Calu3 (cell line): ENCODE results near the gene OVCH2. TPM values are rescaled to one million over a fixed set of nuclear protein-coding genes. Genes with fewer than 3 reads are reported as not detected.

Source experiments
- BruUV-seq: library from RNA; stranded (reverse); fragments of 400-500 nt; replicated peaks from 2 replicates; lab custom pipeline; 2021; lab: Mats Ljungman, UMichigan
- CTCF ChIA-PET: fragments of 300-600 bp; sonication (Branson Sonifier 250); formaldehyde crosslinking; loops from one replicate; lab custom pipeline; 2022; ENCODE audit warnings: antibody characterized with exemption; lab: Charles Lee
- DNase-seq: peaks from one replicate; pipeline ENCODE4 v3.0.0; 2022
- H3K27ac Mint-ChIP-seq: one replicate; pipeline ENCODE4 v1.8.0; 2022; ENCODE audit warnings: mixed read lengths; ENCODE audit not compliant: unreplicated experiment
- H3K27me3 Mint-ChIP-seq: one replicate; pipeline ENCODE4 v1.8.0; 2022; ENCODE audit warnings: mixed read lengths; ENCODE audit not compliant: unreplicated experiment
- H3K36me3 Mint-ChIP-seq: one replicate; pipeline ENCODE4 v1.8.0; 2022; ENCODE audit warnings: mild to moderate bottlenecking, moderate library complexity, mixed read lengths; ENCODE audit not compliant: insufficient read depth, unreplicated experiment
- H3K4me1 Mint-ChIP-seq: one replicate; pipeline ENCODE4 v1.8.0; 2022; ENCODE audit warnings: mild to moderate bottlenecking, low read depth, mixed read lengths; ENCODE audit not compliant: unreplicated experiment
- H3K4me3 Mint-ChIP-seq: one replicate; pipeline ENCODE4 v1.8.0; 2022; ENCODE audit warnings: mild to moderate bottlenecking, low read depth, moderate library complexity, mixed read lengths; ENCODE audit not compliant: unreplicated experiment
- H3K9me3 Mint-ChIP-seq: one replicate; pipeline ENCODE4 v1.8.0; 2022; ENCODE audit warnings: low read depth, mixed read lengths; ENCODE audit not compliant: unreplicated experiment
- intact Hi-C: fragments of 100-400 bp; cut with micrococcal nuclease; formaldehyde crosslinking; loops from one replicate; pipeline ENCODE4 v1.10.0; 2022; ENCODE audit not compliant: unreplicated experiment
- total RNA-seq: library from RNA; stranded (reverse); gene quantifications from 2 replicates; pipeline ENCODE4 v1.2.3, GENCODE V29; 2022
- TF ChIP-seq, protein P1 (sequence below): fragments of 200-600 bp; IDR thresholded peaks from one replicate; pipeline ENCODE4 v1.8.0; 2022; ENCODE audit warnings: antibody characterized with exemption; ENCODE audit not compliant: unreplicated experiment

The OVCH2 gene
- total RNA-seq, 1 experiment from 2014 or later, result not detected

DNA sequence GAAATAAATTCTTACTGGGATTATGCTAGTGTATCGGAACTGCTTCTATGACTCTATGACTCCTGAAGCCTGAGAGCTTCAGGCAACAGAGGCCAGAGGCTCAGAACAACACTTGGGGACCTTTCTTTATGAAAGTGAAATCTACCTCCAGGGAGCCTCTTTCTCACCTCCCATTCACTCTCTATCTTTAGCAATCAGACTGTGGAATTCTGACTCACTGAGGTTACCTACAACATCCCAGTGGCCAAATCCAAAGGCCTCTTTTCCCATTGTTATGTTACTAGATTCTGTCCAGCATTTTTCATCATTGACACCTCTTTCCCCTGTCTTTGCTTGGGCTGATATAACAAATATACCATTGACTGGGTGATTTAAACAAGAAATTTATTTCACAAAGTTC is 18.9 kb downstream of the OVCH2 start:
- intact Hi-C loops, result no loop called here
- H3K9me3 Mint-ChIP-seq, result no peaks in the 10 kb centered on the region
- no peaks in the 10 kb centered on the region for H3K36me3 Mint-ChIP-seq
- TF ChIP-seq, protein P1, sequence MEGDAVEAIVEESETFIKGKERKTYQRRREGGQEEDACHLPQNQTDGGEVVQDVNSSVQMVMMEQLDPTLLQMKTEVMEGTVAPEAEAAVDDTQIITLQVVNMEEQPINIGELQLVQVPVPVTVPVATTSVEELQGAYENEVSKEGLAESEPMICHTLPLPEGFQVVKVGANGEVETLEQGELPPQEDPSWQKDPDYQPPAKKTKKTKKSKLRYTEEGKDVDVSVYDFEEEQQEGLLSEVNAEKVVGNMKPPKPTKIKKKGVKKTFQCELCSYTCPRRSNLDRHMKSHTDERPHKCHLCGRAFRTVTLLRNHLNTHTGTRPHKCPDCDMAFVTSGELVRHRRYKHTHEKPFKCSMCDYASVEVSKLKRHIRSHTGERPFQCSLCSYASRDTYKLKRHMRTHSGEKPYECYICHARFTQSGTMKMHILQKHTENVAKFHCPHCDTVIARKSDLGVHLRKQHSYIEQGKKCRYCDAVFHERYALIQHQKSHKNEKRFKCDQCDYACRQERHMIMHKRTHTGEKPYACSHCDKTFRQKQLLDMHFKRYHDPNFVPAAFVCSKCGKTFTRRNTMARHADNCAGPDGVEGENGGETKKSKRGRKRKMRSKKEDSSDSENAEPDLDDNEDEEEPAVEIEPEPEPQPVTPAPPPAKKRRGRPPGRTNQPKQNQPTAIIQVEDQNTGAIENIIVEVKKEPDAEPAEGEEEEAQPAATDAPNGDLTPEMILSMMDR, result no peak
- H3K4me1 Mint-ChIP-seq, result peaks cover 7% of the 10 kb centered on the region
- H3K27me3 Mint-ChIP-seq, result peaks cover 15% of the 10 kb centered on the region
- no peak overlapping the region for H3K27ac Mint-ChIP-seq
- DNase-seq, result no peak
- BruUV-seq, result no TSS peak
- CTCF ChIA-PET, result no interaction called here
- H3K4me3 Mint-ChIP-seq, result no peak overlapping the region

DNA sequence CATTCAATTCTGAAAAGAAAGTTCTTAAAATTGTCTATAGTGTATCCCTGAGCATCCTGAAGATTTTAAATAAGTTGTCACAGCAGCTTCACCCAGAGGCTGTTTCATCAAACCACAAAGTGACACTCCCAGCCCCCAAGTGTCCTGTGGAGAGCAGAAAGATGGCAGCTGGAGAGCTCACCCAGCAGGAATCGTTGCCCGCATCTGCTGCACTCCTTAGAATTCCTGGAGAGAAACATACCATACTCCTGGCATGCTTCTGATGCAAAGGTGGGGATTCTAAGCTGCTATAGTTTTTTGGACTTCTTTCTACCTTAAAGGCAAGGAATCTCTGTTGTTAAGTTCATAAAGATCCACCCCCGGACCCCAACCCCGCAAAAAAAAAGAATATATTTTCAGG is 19.5 kb downstream of the OVCH2 start:
- no peak for DNase-seq
- H3K27ac Mint-ChIP-seq, result no peak overlapping the region
- no peaks in the 10 kb centered on the region for H3K36me3 Mint-ChIP-seq
- no TSS peak for BruUV-seq
- intact Hi-C loops, result no loop called here
- no peak overlapping the region for H3K4me3 Mint-ChIP-seq
- no peaks in the 10 kb centered on the region for H3K9me3 Mint-ChIP-seq
- peaks cover 9% of the 10 kb centered on the region for H3K27me3 Mint-ChIP-seq
- CTCF ChIA-PET, result no interaction called here
- H3K4me1 Mint-ChIP-seq, result peaks cover 7% of the 10 kb centered on the region
- TF ChIP-seq, protein P1, result no peak

DNA sequence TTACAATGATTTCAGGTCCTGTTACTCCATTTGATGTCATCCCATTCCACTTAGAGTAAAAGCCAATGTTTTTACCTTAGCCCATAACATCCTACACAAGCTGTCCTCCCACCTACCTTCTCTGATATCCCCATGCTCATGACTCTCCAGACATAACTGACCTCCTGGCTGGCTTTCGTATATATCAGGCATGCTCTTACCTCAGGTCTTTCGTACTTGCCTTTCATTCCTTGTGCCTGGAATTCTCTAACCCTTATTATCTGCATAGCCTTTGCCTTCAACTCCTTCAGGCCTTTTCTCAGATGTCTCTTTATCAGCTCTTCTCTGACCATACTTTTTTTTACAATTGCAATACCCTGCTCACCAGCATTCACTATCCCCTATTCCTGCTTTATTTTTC is 22.7 kb downstream of the OVCH2 start:
- intact Hi-C loops, result no loop called here
- H3K27ac Mint-ChIP-seq, result no peak overlapping the region
- H3K36me3 Mint-ChIP-seq, result no peaks in the 10 kb centered on the region
- H3K4me3 Mint-ChIP-seq, result no peak overlapping the region
- peaks cover 21% of the 10 kb centered on the region for H3K27me3 Mint-ChIP-seq
- peaks cover 7% of the 10 kb centered on the region for H3K4me1 Mint-ChIP-seq
- CTCF ChIA-PET, result no interaction called here
- no peak for DNase-seq
- TF ChIP-seq, protein P1, result no peak
- H3K9me3 Mint-ChIP-seq, result no peaks in the 10 kb centered on the region
- no TSS peak for BruUV-seq

DNA sequence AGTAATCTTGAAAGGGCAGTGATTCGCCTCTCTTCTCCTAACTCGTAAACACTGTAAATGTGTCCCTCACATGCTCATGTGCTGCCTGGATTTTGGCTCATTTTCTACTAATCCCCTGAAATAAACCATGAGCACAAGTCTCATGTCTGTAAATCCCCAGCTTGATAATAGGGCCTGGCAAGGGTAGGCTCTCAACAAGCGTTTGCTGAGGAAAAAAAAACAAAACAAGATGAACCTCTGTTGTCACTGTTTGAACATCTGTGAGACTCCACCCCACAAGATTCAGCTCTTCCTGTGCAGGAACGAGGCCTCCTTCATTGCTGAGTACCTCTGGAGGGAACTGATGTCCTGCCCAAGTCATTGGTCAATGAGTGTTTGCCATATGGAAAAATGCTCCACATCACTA is 28.5 kb downstream of the OVCH2 start:
- intact Hi-C loops, result loop anchor here (10.0 kb wide), 1 partner anchor 417 kb away; no protein-coding TSS in a partner anchor
- BruUV-seq, result no TSS peak
- H3K27me3 Mint-ChIP-seq, result peaks cover 21% of the 10 kb centered on the region
- no peaks in the 10 kb centered on the region for H3K9me3 Mint-ChIP-seq
- CTCF ChIA-PET, result no interaction called here
- peaks cover 30% of the 10 kb centered on the region for H3K4me1 Mint-ChIP-seq
- TF ChIP-seq, protein P1, result no peak
- H3K4me3 Mint-ChIP-seq, result no peak overlapping the region
- peaks cover 18% of the 10 kb centered on the region for H3K36me3 Mint-ChIP-seq
- DNase-seq, result no peak
- no peak overlapping the region for H3K27ac Mint-ChIP-seq
